BE2C (cell line): ENCODE data around the gene POLR2J3.
"Not testable (repeated sequence)": the region's sequence is repeated elsewhere in the genome, so short reads cannot be mapped to it uniquely, and the experiment has no call there.

Source experiments
- DNase-seq: peaks from one replicate; pipeline ENCODE4 v3.0.0-alpha.2; 2020
- H3K27me3 ChIP-seq: fragments of 250-450 bp; sonication (Bioruptor Pico); 2 replicates; pipeline ENCODE4 v1.5.1; 2020; ENCODE audit warnings: mild to moderate bottlenecking
- H3K36me3 ChIP-seq: fragments of 250-450 bp; sonication (Bioruptor Pico); 2 replicates; pipeline ENCODE4 v1.5.1; 2020; ENCODE audit warnings: mild to moderate bottlenecking
- H3K4me1 ChIP-seq: fragments of 250-450 bp; sonication (Bioruptor Pico); 2 replicates; pipeline ENCODE4 v1.5.1; 2020
- H3K4me3 ChIP-seq: 2 replicates; pipeline ENCODE4 v1.5.1; 2011; ENCODE audit warnings: low read depth, low read length
- H3K9me3 ChIP-seq: fragments of 250-450 bp; sonication (Bioruptor Pico); 2 replicates; pipeline ENCODE4 v1.5.1; 2020

POLR2J3 gene

GRCh38 chr7:102602317-102602716 is 29.9 kb upstream of the POLR2J3 start:
- H3K9me3 ChIP-seq, result not testable (repeated sequence)

GRCh38 chr7:102599699-102600098 is 27.3 kb upstream of the POLR2J3 start:
- not testable (repeated sequence) for H3K4me3 ChIP-seq, DNase-seq, H3K27me3 ChIP-seq, H3K9me3 ChIP-seq, H3K36me3 ChIP-seq, H3K4me1 ChIP-seq

More at GRCh38 chr7:102602317-102602716, 29.9 kb upstream of the POLR2J3 start:
- H3K4me3 ChIP-seq, H3K4me1 ChIP-seq, DNase-seq, H3K36me3 ChIP-seq, H3K27me3 ChIP-seq: not testable (repeated sequence)

GRCh38 chr7:102596036-102596435 is 23.7 kb upstream of the POLR2J3 start:
- H3K4me3 ChIP-seq, H3K9me3 ChIP-seq, H3K27me3 ChIP-seq, H3K4me1 ChIP-seq, DNase-seq, H3K36me3 ChIP-seq: not testable (repeated sequence)

GRCh38 chr7:102593637-102594334 is 21.4 kb upstream of the POLR2J3 start:
- not testable (repeated sequence) for H3K27me3 ChIP-seq, H3K4me1 ChIP-seq, H3K4me3 ChIP-seq, H3K36me3 ChIP-seq, DNase-seq, H3K9me3 ChIP-seq

GRCh38 chr7:102592477-102593019 is 20.2 kb upstream of the POLR2J3 start:
- not testable (repeated sequence) for H3K4me1 ChIP-seq, H3K36me3 ChIP-seq, H3K9me3 ChIP-seq, H3K4me3 ChIP-seq, H3K27me3 ChIP-seq
- DNase-seq, result peak; percentile 22

- not testable (repeated sequence) for H3K36me3 ChIP-seq
These were observed 17.5 kb upstream of the POLR2J3 start for GRCh38 chr7:102589857-102590256.

GRCh38 chr7:102583495-102583894 is 11.1 kb upstream of the POLR2J3 start:
- DNase-seq, H3K27me3 ChIP-seq, H3K4me1 ChIP-seq, H3K4me3 ChIP-seq, H3K36me3 ChIP-seq, H3K9me3 ChIP-seq: not testable (repeated sequence)

More at GRCh38 chr7:102589857-102590256, 17.5 kb upstream of the POLR2J3 start:
- H3K27me3 ChIP-seq, H3K4me1 ChIP-seq, H3K4me3 ChIP-seq, DNase-seq, H3K9me3 ChIP-seq: not testable (repeated sequence)

- H3K4me1 ChIP-seq, H3K9me3 ChIP-seq, H3K27me3 ChIP-seq, H3K4me3 ChIP-seq, H3K36me3 ChIP-seq, DNase-seq: not testable (repeated sequence)
These were observed 9.3 kb upstream of the POLR2J3 start for GRCh38 chr7:102581722-102582121.

- H3K27me3 ChIP-seq, H3K9me3 ChIP-seq, H3K4me1 ChIP-seq, H3K4me3 ChIP-seq, DNase-seq, H3K36me3 ChIP-seq: not testable (repeated sequence)
These were observed 6.1 kb upstream of the POLR2J3 start for GRCh38 chr7:102578486-102578885.

GRCh38 chr7:102577315-102578240 is 5.2 kb upstream of the POLR2J3 start:
- not testable (repeated sequence) for DNase-seq, H3K36me3 ChIP-seq, H3K4me3 ChIP-seq, H3K9me3 ChIP-seq, H3K4me1 ChIP-seq, H3K27me3 ChIP-seq

GRCh38 chr7:102576363-102576762 is 4.0 kb upstream of the POLR2J3 start:
- not testable (repeated sequence) for H3K9me3 ChIP-seq, H3K36me3 ChIP-seq, H3K4me3 ChIP-seq, H3K27me3 ChIP-seq, H3K4me1 ChIP-seq, DNase-seq

- H3K4me1 ChIP-seq, DNase-seq, H3K9me3 ChIP-seq, H3K36me3 ChIP-seq, H3K27me3 ChIP-seq, H3K4me3 ChIP-seq: not testable (repeated sequence)
These were observed 2.2 kb upstream of the POLR2J3 start for GRCh38 chr7:102574607-102575006.

- not testable (repeated sequence) for H3K9me3 ChIP-seq, H3K36me3 ChIP-seq, DNase-seq, H3K27me3 ChIP-seq, H3K4me3 ChIP-seq, H3K4me1 ChIP-seq
These were observed 3.8 kb downstream of the POLR2J3 start for GRCh38 chr7:102568620-102569019.

- H3K27me3 ChIP-seq, H3K4me1 ChIP-seq, H3K36me3 ChIP-seq, DNase-seq, H3K9me3 ChIP-seq, H3K4me3 ChIP-seq: not testable (repeated sequence)
These were observed 21.5 kb downstream of the POLR2J3 start, which contains the start of gene SPDYE2 for GRCh38 chr7:102550808-102551422. TSS of gene SPDYE2 (plus strand) at chr7:102551226. CDS start at chr7:102553256, 2,030 bp downstream.

GRCh38 chr7:102546353-102546752 is 26.0 kb downstream of the POLR2J3 start:
- H3K27me3 ChIP-seq, H3K9me3 ChIP-seq, H3K36me3 ChIP-seq, H3K4me3 ChIP-seq, H3K4me1 ChIP-seq, DNase-seq: not testable (repeated sequence)
